Measurements from ENCODE around the gene ZSCAN9.

Gene ZSCAN9

GRCh38 chr6:28224131-28225055 lies 682 bp upstream of the ZSCAN9 start:
- DNase-seq, result no peak

GRCh38 chr6:28226460-28226859 lies 1.4 kb downstream of the ZSCAN9 start:
- no peak for DNase-seq

- DNase-seq, result no peak
These were observed 7.7 kb downstream of the ZSCAN9 start for GRCh38 chr6:28232785-28233184.

GRCh38 chr6:28235912-28236452 lies 10.9 kb downstream of the ZSCAN9 start:
- DNase-seq, result no peak

- no peak for DNase-seq
These were observed 14.6 kb downstream of the ZSCAN9 start for GRCh38 chr6:28239636-28240035.

- no peak for DNase-seq
These were observed 15.4 kb downstream of the ZSCAN9 start for GRCh38 chr6:28240471-28240870.

- DNase-seq, result no peak
These were observed 18.9 kb downstream of the ZSCAN9 start for GRCh38 chr6:28243946-28244345.

- no peak for DNase-seq
These were observed 20.3 kb downstream of the ZSCAN9 start for GRCh38 chr6:28245206-28245941.

GRCh38 chr6:28248916-28249315 lies 23.8 kb downstream of the ZSCAN9 start:
- no peak for DNase-seq

GRCh38 chr6:28250747-28251146 lies 25.7 kb downstream of the ZSCAN9 start:
- no peak for DNase-seq

GRCh38 chr6:28251661-28252008 lies 26.6 kb downstream of the ZSCAN9 start:
- peak; percentile 24 for DNase-seq

GRCh38 chr6:28252009-28252975 lies 27.2 kb downstream of the ZSCAN9 start, which contains the start of gene ZKSCAN4:
TSS of gene ZKSCAN4 (minus strand) at chr6:28252269. CDS start at chr6:28251980, 289 bp downstream.
- peak; percentile 79 for DNase-seq

- no peak for DNase-seq
These were observed 29.0 kb downstream of the ZSCAN9 start for GRCh38 chr6:28254121-28254519.

GRCh38 chr6:28257042-28257441 lies 32.0 kb downstream of the ZSCAN9 start:
- DNase-seq, result no peak

GRCh38 chr6:28258877-28259777 lies 34.1 kb downstream of the ZSCAN9 start, which contains the start of gene NKAPL:
TSS of gene NKAPL (plus strand) at chr6:28259297. CDS start at chr6:28259372, 75 bp downstream.
- peak; percentile 70 for DNase-seq

- DNase-seq, result no peak
These were observed 38.8 kb downstream of the ZSCAN9 start for GRCh38 chr6:28263922-28264321.

- DNase-seq, result no peak
These were observed 39.8 kb downstream of the ZSCAN9 start for GRCh38 chr6:28264834-28265401.

GRCh38 chr6:28266563-28266961 lies 41.5 kb downstream of the ZSCAN9 start:
- no peak for DNase-seq

- peak; percentile 88 for DNase-seq
These were observed 42.1 kb downstream of the ZSCAN9 start, which contains the start of gene ZSCAN26 for GRCh38 chr6:28266962-28267694. TSS of gene ZSCAN26 (plus strand) at chr6:28267143. CDS start at chr6:28271920, 4,777 bp downstream.

GRCh38 chr6:28267695-28268059 lies 42.6 kb downstream of the ZSCAN9 start:
- no peak for DNase-seq
